ENCODE results near the gene OTOS.

OTOS gene

GRCh38 chr2:240136671-240137292, 3.7 kb downstream of the OTOS start:
- Histone ChIP-seq H3K27ac (ENCODE audit: low read depth, low read length) (peak overlapping the region; percentile 44), H3K9ac (ENCODE audit: low read length) (no peak overlapping the region), H3K4me3 (ENCODE audit: low read length) (peak overlapping the region; percentile 87)

GRCh38 chr2:240136013-240136670, 4.3 kb downstream of the OTOS start, which contains the start of gene COPS9:
COPS9 (minus strand) TSS chr2:240136305; CDS start chr2:240136284, 21 bp downstream.
- H3K4me3 ChIP-seq (ENCODE audit: low read length) = peak within 1 kb of the TSS; percentile 87
- H3K27ac ChIP-seq (ENCODE audit: low read depth, low read length) = peak within 1 kb of the TSS; percentile 47
- H3K9ac ChIP-seq (ENCODE audit: low read length) = peak within 1 kb of the TSS; percentile 69
- H3K27me3 ChIP-seq (ENCODE audit: control insufficient read depth, insufficient read depth, low read length) = no peaks in the 10 kb centered on the region
- peaks cover 6% of the 10 kb centered on the region for H3K36me3 ChIP-seq (ENCODE audit: control insufficient read depth, insufficient read depth, low read length)
- H3K4me1 ChIP-seq (ENCODE audit: control insufficient read depth, insufficient read depth, low read length) = peaks cover 6% of the 10 kb centered on the region

More at GRCh38 chr2:240136671-240137292, 3.7 kb downstream of the OTOS start:
- Histone ChIP-seq H3K36me3 (ENCODE audit: control insufficient read depth, insufficient read depth, low read length) (peaks cover 5% of the 10 kb centered on the region), H3K4me1 (ENCODE audit: control insufficient read depth, insufficient read depth, low read length) (peaks cover 6% of the 10 kb centered on the region), H3K27me3 (ENCODE audit: control insufficient read depth, insufficient read depth, low read length) (no peaks in the 10 kb centered on the region)

GRCh38 chr2:240135706-240136012, 4.8 kb downstream of the OTOS start:
- Histone ChIP-seq H3K4me1 (ENCODE audit: control insufficient read depth, insufficient read depth, low read length) (peaks cover 6% of the 10 kb centered on the region), H3K27me3 (ENCODE audit: control insufficient read depth, insufficient read depth, low read length) (no peaks in the 10 kb centered on the region), H3K9ac (ENCODE audit: low read length) (peak overlapping the region; percentile 69), H3K36me3 (ENCODE audit: control insufficient read depth, insufficient read depth, low read length) (peaks cover 9% of the 10 kb centered on the region), H3K4me3 (ENCODE audit: low read length) (peak overlapping the region; percentile 87), H3K27ac (ENCODE audit: low read depth, low read length) (peak overlapping the region; percentile 47)

GRCh38 chr2:240134956-240135520, 5.4 kb downstream of the OTOS start:
- no peak overlapping the region for H3K9ac ChIP-seq (ENCODE audit: low read length)
- peaks cover 6% of the 10 kb centered on the region for H3K4me1 ChIP-seq (ENCODE audit: control insufficient read depth, insufficient read depth, low read length)

GRCh38 chr2:240134466-240134865, 6.0 kb downstream of the OTOS start:
- Histone ChIP-seq H3K9ac (ENCODE audit: low read length) (no peak overlapping the region), H3K4me1 (ENCODE audit: control insufficient read depth, insufficient read depth, low read length) (peaks cover 6% of the 10 kb centered on the region), H3K4me3 (ENCODE audit: low read length) (no peak overlapping the region), H3K27me3 (ENCODE audit: control insufficient read depth, insufficient read depth, low read length) (no peaks in the 10 kb centered on the region), H3K27ac (ENCODE audit: low read depth, low read length) (no peak overlapping the region), H3K36me3 (ENCODE audit: control insufficient read depth, insufficient read depth, low read length) (peaks cover 20% of the 10 kb centered on the region)

More at GRCh38 chr2:240134956-240135520, 5.4 kb downstream of the OTOS start:
- H3K27ac ChIP-seq (ENCODE audit: low read depth, low read length) = no peak overlapping the region
- peak overlapping the region; percentile 87 for H3K4me3 ChIP-seq (ENCODE audit: low read length)
- no peaks in the 10 kb centered on the region for H3K27me3 ChIP-seq (ENCODE audit: control insufficient read depth, insufficient read depth, low read length)
- peaks cover 15% of the 10 kb centered on the region for H3K36me3 ChIP-seq (ENCODE audit: control insufficient read depth, insufficient read depth, low read length)

- H3K27ac ChIP-seq (ENCODE audit: low read depth, low read length) = no peak overlapping the region
- peaks cover 26% of the 10 kb centered on the region for H3K36me3 ChIP-seq (ENCODE audit: control insufficient read depth, insufficient read depth, low read length)
- peaks cover 6% of the 10 kb centered on the region for H3K4me1 ChIP-seq (ENCODE audit: control insufficient read depth, insufficient read depth, low read length)
- H3K27me3 ChIP-seq (ENCODE audit: control insufficient read depth, insufficient read depth, low read length) = no peaks in the 10 kb centered on the region
- H3K9ac ChIP-seq (ENCODE audit: low read length) = no peak overlapping the region
- no peak overlapping the region for H3K4me3 ChIP-seq (ENCODE audit: low read length)
These were observed 7.1 kb downstream of the OTOS start for GRCh38 chr2:240133401-240133800.

- peaks cover 6% of the 10 kb centered on the region for H3K4me1 ChIP-seq (ENCODE audit: control insufficient read depth, insufficient read depth, low read length)
- no peak overlapping the region for H3K27ac ChIP-seq (ENCODE audit: low read depth, low read length)
- no peak overlapping the region for H3K9ac ChIP-seq (ENCODE audit: low read length)
- peaks cover 33% of the 10 kb centered on the region for H3K36me3 ChIP-seq (ENCODE audit: control insufficient read depth, insufficient read depth, low read length)
- H3K27me3 ChIP-seq (ENCODE audit: control insufficient read depth, insufficient read depth, low read length) = no peaks in the 10 kb centered on the region
- no peak overlapping the region for H3K4me3 ChIP-seq (ENCODE audit: low read length)
These were observed 7.8 kb downstream of the OTOS start for GRCh38 chr2:240132651-240132980.

- H3K27ac ChIP-seq (ENCODE audit: low read depth, low read length) = no peak overlapping the region
- H3K4me3 ChIP-seq (ENCODE audit: low read length) = no peak overlapping the region
- H3K27me3 ChIP-seq (ENCODE audit: control insufficient read depth, insufficient read depth, low read length) = no peaks in the 10 kb centered on the region
- H3K9ac ChIP-seq (ENCODE audit: low read length) = no peak overlapping the region
- peaks cover 6% of the 10 kb centered on the region for H3K4me1 ChIP-seq (ENCODE audit: control insufficient read depth, insufficient read depth, low read length)
- peaks cover 33% of the 10 kb centered on the region for H3K36me3 ChIP-seq (ENCODE audit: control insufficient read depth, insufficient read depth, low read length)
These were observed 8.4 kb downstream of the OTOS start for GRCh38 chr2:240131941-240132650.

- peaks cover 33% of the 10 kb centered on the region for H3K36me3 ChIP-seq (ENCODE audit: control insufficient read depth, insufficient read depth, low read length)
- H3K27me3 ChIP-seq (ENCODE audit: control insufficient read depth, insufficient read depth, low read length) = no peaks in the 10 kb centered on the region
- no peak overlapping the region for H3K27ac ChIP-seq (ENCODE audit: low read depth, low read length)
- H3K4me1 ChIP-seq (ENCODE audit: control insufficient read depth, insufficient read depth, low read length) = peaks cover 6% of the 10 kb centered on the region
- no peak overlapping the region for H3K4me3 ChIP-seq (ENCODE audit: low read length)
- H3K9ac ChIP-seq (ENCODE audit: low read length) = no peak overlapping the region
These were observed 9.2 kb downstream of the OTOS start for GRCh38 chr2:240131296-240131695.

GRCh38 chr2:240130393-240131195, 9.9 kb downstream of the OTOS start:
- Histone ChIP-seq H3K9ac (ENCODE audit: low read length) (no peak overlapping the region), H3K36me3 (ENCODE audit: control insufficient read depth, insufficient read depth, low read length) (peaks cover 33% of the 10 kb centered on the region), H3K27me3 (ENCODE audit: control insufficient read depth, insufficient read depth, low read length) (no peaks in the 10 kb centered on the region), H3K4me1 (ENCODE audit: control insufficient read depth, insufficient read depth, low read length) (peaks cover 6% of the 10 kb centered on the region), H3K4me3 (ENCODE audit: low read length) (no peak overlapping the region), H3K27ac (ENCODE audit: low read depth, low read length) (no peak overlapping the region)

- Histone ChIP-seq H3K4me3 (ENCODE audit: low read length) (no peak overlapping the region), H3K4me1 (ENCODE audit: control insufficient read depth, insufficient read depth, low read length) (no peaks in the 10 kb centered on the region), H3K36me3 (ENCODE audit: control insufficient read depth, insufficient read depth, low read length) (peaks cover 33% of the 10 kb centered on the region), H3K9ac (ENCODE audit: low read length) (no peak overlapping the region), H3K27ac (ENCODE audit: low read depth, low read length) (no peak overlapping the region), H3K27me3 (ENCODE audit: control insufficient read depth, insufficient read depth, low read length) (no peaks in the 10 kb centered on the region)
These were observed 10.6 kb downstream of the OTOS start for GRCh38 chr2:240129731-240130392.

Data from rectal smooth muscle tissue (tissue), 1 donor.